ENCODE data around the gene ACSF2.

ACSF2 gene

GRCh38 chr17:50505591-50506130 is 79.6 kb downstream of the ACSF2 start:
- DNase-seq, result no peak

- no peak for DNase-seq
These were observed 80.3 kb downstream of the ACSF2 start for GRCh38 chr17:50506298-50506697.

- DNase-seq, result no peak
These were observed 82.0 kb downstream of the ACSF2 start, which contains the start of gene MYCBPAP for GRCh38 chr17:50507871-50508572. TSS of gene MYCBPAP (plus strand) at chr17:50508439. CDS start at chr17:50508675, 236 bp downstream.

- no peak for DNase-seq
These were observed 82.8 kb downstream of the ACSF2 start for GRCh38 chr17:50508573-50509460.

- DNase-seq, result no peak
These were observed 85.0 kb downstream of the ACSF2 start for GRCh38 chr17:50511058-50511457.

- DNase-seq, result no peak
These were observed 87.5 kb downstream of the ACSF2 start for GRCh38 chr17:50513495-50513894.

GRCh38 chr17:50514388-50514787 is 88.4 kb downstream of the ACSF2 start:
- no peak for DNase-seq

GRCh38 chr17:50514936-50515702 is 89.1 kb downstream of the ACSF2 start:
- DNase-seq, result no peak

- no peak for DNase-seq
These were observed 91.0 kb downstream of the ACSF2 start for GRCh38 chr17:50517011-50517410.

- no peak for DNase-seq
These were observed 91.7 kb downstream of the ACSF2 start for GRCh38 chr17:50517504-50518383.

GRCh38 chr17:50518384-50519023 is 92.5 kb downstream of the ACSF2 start:
- no peak for DNase-seq

- DNase-seq, result no peak
These were observed 93.3 kb downstream of the ACSF2 start for GRCh38 chr17:50519141-50519834.

- no peak for DNase-seq
These were observed 94.5 kb downstream of the ACSF2 start for GRCh38 chr17:50520483-50520882.

- DNase-seq, result no peak
These were observed 95.5 kb downstream of the ACSF2 start for GRCh38 chr17:50521514-50521913.

- DNase-seq, result no peak
These were observed 96.7 kb downstream of the ACSF2 start for GRCh38 chr17:50522766-50523165.

GRCh38 chr17:50523208-50523607 is 97.2 kb downstream of the ACSF2 start:
- no peak for DNase-seq

Data from NCI-H1694 (cell line).